ENCODE measurements around the gene RASEF. TPM values are rescaled to one million over a fixed set of nuclear protein-coding genes. Genes with fewer than 3 reads are reported as not detected.

RASEF gene
- total RNA-seq, 2 experiments from 2014 or later = not detected

DNA sequence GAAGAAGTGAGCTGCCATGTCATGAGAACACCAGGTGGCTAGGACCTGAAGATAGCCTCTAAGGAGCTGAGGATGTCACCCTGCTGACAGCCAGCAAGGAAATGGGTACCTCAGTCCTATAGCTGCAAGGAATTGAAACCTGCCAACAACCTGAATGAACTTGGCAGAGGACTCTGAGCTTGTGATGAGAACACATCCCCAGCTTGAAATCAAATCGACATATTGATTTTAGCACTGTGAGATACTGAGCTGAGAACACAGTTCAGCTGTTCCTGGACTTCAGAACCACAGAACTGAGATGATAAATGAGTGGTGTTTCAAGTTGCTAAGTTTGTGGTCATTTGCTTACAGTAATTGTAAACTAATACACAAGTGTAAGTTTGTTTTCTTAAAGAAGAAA lies 5.5 kb upstream of the RASEF start:
- H3K36me3 Mint-ChIP-seq (ENCODE audit: low read depth) = no peaks in the 10 kb centered on the region
- intact Hi-C loops (cut with DNase I, micrococcal nuclease) = no loop called here
- no peaks in the 10 kb centered on the region for H3K36me3 ChIP-seq (ENCODE audit: insufficient read depth, low read length)
- peaks cover 22% of the 10 kb centered on the region for H3K27me3 Mint-ChIP-seq
- H3K9me3 Mint-ChIP-seq = no peaks in the 10 kb centered on the region
- H3K4me1 Mint-ChIP-seq (ENCODE audit: low read depth) = no peaks in the 10 kb centered on the region
- H3K4me1 ChIP-seq (ENCODE audit: insufficient read depth, low read length) = no peaks in the 10 kb centered on the region
- no peak for DNase-seq
- no peak overlapping the region for H3K27ac ChIP-seq (ENCODE audit: low read depth in 1 of 2, low read length in 2 of 2)
- ChIA-PET CTCF (interaction anchor here (0.6 kb wide), 1 partner anchor 116 kb away, joined by 3 read pairs; no protein-coding TSS in a partner anchor), POLR2A (no interaction called here)
- H3K4me3 Mint-ChIP-seq = no peak overlapping the region
- no peaks in the 10 kb centered on the region for H3K9me3 ChIP-seq (ENCODE audit: control insufficient read depth in 1 of 2, insufficient read depth in 1 of 2, low read length in 2 of 2)
- no peak for ATAC-seq (ENCODE audit: poor library complexity)
- H3K4me3 ChIP-seq (ENCODE audit: low read length) = no peak overlapping the region
- no peak overlapping the region for H3K27ac Mint-ChIP-seq
- no peak for TF ChIP-seq CTCF (IDR thresholded peaks at IDR 0.05)
- H3K27me3 ChIP-seq (ENCODE audit: control insufficient read depth in 1 of 2, insufficient read depth in 2 of 2, low read length in 2 of 2) = peaks cover 0 to 4% of the 10 kb centered on the region in 2 experiments

DNA sequence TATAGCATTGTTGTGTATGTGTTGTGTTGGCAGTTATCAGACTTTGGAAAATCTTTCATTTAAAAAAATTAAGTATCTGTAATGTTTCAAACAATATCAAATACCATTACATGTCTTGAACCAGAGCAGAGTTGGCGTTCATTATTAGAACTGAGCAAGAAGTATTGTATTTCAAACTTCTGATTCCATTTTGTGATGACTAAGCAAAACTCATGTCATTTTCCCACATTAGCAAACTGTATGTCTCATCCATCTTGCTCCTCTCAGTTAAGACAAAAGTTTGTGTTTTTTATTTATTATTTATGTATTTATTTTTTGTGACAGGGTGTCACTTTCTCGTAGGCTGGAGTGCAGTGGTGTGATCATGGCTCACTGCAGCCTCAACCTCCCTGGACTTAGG lies 4.6 kb upstream of the RASEF start:
- no peak overlapping the region for H3K27ac Mint-ChIP-seq
- Histone ChIP-seq H3K27ac (ENCODE audit: low read depth in 1 of 2, low read length in 2 of 2) (no peak overlapping the region), H3K36me3 (ENCODE audit: insufficient read depth, low read length) (no peaks in the 10 kb centered on the region), H3K4me3 (ENCODE audit: low read length) (no peak overlapping the region), H3K4me1 (ENCODE audit: insufficient read depth, low read length) (no peaks in the 10 kb centered on the region), H3K27me3 (ENCODE audit: control insufficient read depth in 1 of 2, insufficient read depth in 2 of 2, low read length in 2 of 2) (peaks cover 2 to 12% of the 10 kb centered on the region in 2 experiments), H3K9me3 (ENCODE audit: control insufficient read depth in 1 of 2, insufficient read depth in 1 of 2, low read length in 2 of 2) (peaks cover 0 to 7% of the 10 kb centered on the region in 2 experiments)
- POLR2A ChIA-PET = no interaction called here
- no peaks in the 10 kb centered on the region for H3K4me1 Mint-ChIP-seq (ENCODE audit: low read depth)
- H3K27me3 Mint-ChIP-seq = peaks cover 26% of the 10 kb centered on the region
- no peak overlapping the region for H3K4me3 Mint-ChIP-seq
- no peak for ATAC-seq (ENCODE audit: poor library complexity)
- no peaks in the 10 kb centered on the region for H3K36me3 Mint-ChIP-seq (ENCODE audit: low read depth)
- no peak for TF ChIP-seq CTCF (IDR thresholded peaks at IDR 0.05)
- CTCF ChIA-PET = no interaction called here
- H3K9me3 Mint-ChIP-seq = no peaks in the 10 kb centered on the region
- intact Hi-C loops (cut with DNase I, micrococcal nuclease) = no loop called here
- no peak for DNase-seq

- Mint-ChIP-seq H3K4me1 (ENCODE audit: low read depth) (no peaks in the 10 kb centered on the region), H3K27ac (no peak overlapping the region), H3K4me3 (no peak overlapping the region), H3K36me3 (ENCODE audit: low read depth) (no peaks in the 10 kb centered on the region), H3K9me3 (no peaks in the 10 kb centered on the region), H3K27me3 (peaks cover 30% of the 10 kb centered on the region)
- intact Hi-C loops (cut with DNase I, micrococcal nuclease) = no loop called here
- Histone ChIP-seq H3K4me3 (ENCODE audit: low read length) (no peak overlapping the region), H3K27me3 (ENCODE audit: control insufficient read depth in 1 of 2, insufficient read depth in 2 of 2, low read length in 2 of 2) (peaks cover 5 to 16% of the 10 kb centered on the region in 2 experiments), H3K27ac (ENCODE audit: low read depth in 1 of 2, low read length in 2 of 2) (no peak overlapping the region), H3K9me3 (ENCODE audit: control insufficient read depth in 1 of 2, insufficient read depth in 1 of 2, low read length in 2 of 2) (peaks cover 0 to 15% of the 10 kb centered on the region in 2 experiments), H3K36me3 (ENCODE audit: insufficient read depth, low read length) (no peaks in the 10 kb centered on the region), H3K4me1 (ENCODE audit: insufficient read depth, low read length) (no peaks in the 10 kb centered on the region)
- ChIA-PET POLR2A (no interaction called here), CTCF (no interaction called here)
- ATAC-seq (ENCODE audit: poor library complexity) = no peak
- no peak for TF ChIP-seq CTCF (IDR thresholded peaks at IDR 0.05)
- no peak for DNase-seq
Measured at GRCh38 chr9:83066771-83067170, 3.8 kb upstream of the RASEF start.

Measured in CD4-positive, alpha-beta T cell (primary cell).